ENCODE results near the gene PTGDR2. TPM values are rescaled to one million over a fixed set of nuclear protein-coding genes. Genes with fewer than 3 reads are reported as not detected.

Gene PTGDR2
- total RNA-seq, 1 experiment from 2014 or later = 0.03 TPM

GRCh38 chr11:60844870-60845221 is 10.9 kb downstream of the PTGDR2 start:
- no peak for DNase-seq
- peaks cover 9% of the 10 kb centered on the region for H3K36me3 ChIP-seq (replicated peaks; ENCODE audit: control insufficient read depth, insufficient read depth, low read length)
- no peak overlapping the region for H3K4me3 ChIP-seq (ENCODE audit: insufficient read depth, low read depth, low read length)
- no peaks in the 10 kb centered on the region for H3K27me3 ChIP-seq (ENCODE audit: control insufficient read depth, insufficient read depth, low read length)

GRCh38 chr11:60844045-60844869 is 11.5 kb downstream of the PTGDR2 start:
- H3K27me3 ChIP-seq (ENCODE audit: control insufficient read depth, insufficient read depth, low read length) = no peaks in the 10 kb centered on the region
- H3K4me3 ChIP-seq (ENCODE audit: insufficient read depth, low read depth, low read length) = no peak overlapping the region
- peaks cover 4% of the 10 kb centered on the region for H3K36me3 ChIP-seq (replicated peaks; ENCODE audit: control insufficient read depth, insufficient read depth, low read length)
- no peak for DNase-seq

GRCh38 chr11:60842668-60843600 is 12.8 kb downstream of the PTGDR2 start:
- no peaks in the 10 kb centered on the region; the same call in 1 of the 2 replicates for H3K36me3 ChIP-seq (replicated peaks; ENCODE audit: control insufficient read depth, insufficient read depth, low read length)
- peak overlapping the region; percentile 88 for H3K4me3 ChIP-seq (ENCODE audit: insufficient read depth, low read depth, low read length)
- H3K27me3 ChIP-seq (ENCODE audit: control insufficient read depth, insufficient read depth, low read length) = no peaks in the 10 kb centered on the region
- DNase-seq = peak; percentile 47

GRCh38 chr11:60841797-60842667 is 13.7 kb downstream of the PTGDR2 start, which contains the start of gene CCDC86:
CCDC86 (plus strand) TSS chr11:60842113; CDS start chr11:60842125, 12 bp downstream.
- Histone ChIP-seq H3K4me3 (ENCODE audit: insufficient read depth, low read depth, low read length) (peak within 1 kb of the TSS; percentile 88), H3K27me3 (ENCODE audit: control insufficient read depth, insufficient read depth, low read length) (peaks cover 1% of the 10 kb centered on the region; the same call in 1 of the 2 replicates), H3K36me3 (replicated peaks; ENCODE audit: control insufficient read depth, insufficient read depth, low read length) (no peaks in the 10 kb centered on the region; the same call in 1 of the 2 replicates)
- peak; percentile 99 for DNase-seq

GRCh38 chr11:60840470-60841430 is 15.0 kb downstream of the PTGDR2 start:
- H3K4me3 ChIP-seq (ENCODE audit: insufficient read depth, low read depth, low read length) = no peak overlapping the region
- no peak for DNase-seq
- H3K27me3 ChIP-seq (ENCODE audit: control insufficient read depth, insufficient read depth, low read length) = peaks cover 1% of the 10 kb centered on the region; the same call in 1 of the 2 replicates
- H3K36me3 ChIP-seq (replicated peaks; ENCODE audit: control insufficient read depth, insufficient read depth, low read length) = no peaks in the 10 kb centered on the region; the same call in 1 of the 2 replicates

GRCh38 chr11:60838132-60838531 is 17.6 kb downstream of the PTGDR2 start:
- peaks cover 1% of the 10 kb centered on the region; the same call in 1 of the 2 replicates for H3K27me3 ChIP-seq (ENCODE audit: control insufficient read depth, insufficient read depth, low read length)
- no peak overlapping the region for H3K4me3 ChIP-seq (ENCODE audit: insufficient read depth, low read depth, low read length)
- DNase-seq = peak; percentile 70
- H3K36me3 ChIP-seq (replicated peaks; ENCODE audit: control insufficient read depth, insufficient read depth, low read length) = no peaks in the 10 kb centered on the region

GRCh38 chr11:60836866-60837515 is 18.8 kb downstream of the PTGDR2 start:
- peaks cover 1% of the 10 kb centered on the region; the same call in 1 of the 2 replicates for H3K27me3 ChIP-seq (ENCODE audit: control insufficient read depth, insufficient read depth, low read length)
- DNase-seq = no peak
- no peak overlapping the region for H3K4me3 ChIP-seq (ENCODE audit: insufficient read depth, low read depth, low read length)
- no peaks in the 10 kb centered on the region for H3K36me3 ChIP-seq (replicated peaks; ENCODE audit: control insufficient read depth, insufficient read depth, low read length)

- no peak for DNase-seq
- no peaks in the 10 kb centered on the region for H3K36me3 ChIP-seq (replicated peaks; ENCODE audit: control insufficient read depth, insufficient read depth, low read length)
- H3K27me3 ChIP-seq (ENCODE audit: control insufficient read depth, insufficient read depth, low read length) = peaks cover 1% of the 10 kb centered on the region; the same call in 1 of the 2 replicates
- no peak overlapping the region for H3K4me3 ChIP-seq (ENCODE audit: insufficient read depth, low read depth, low read length)
These were observed 20.3 kb downstream of the PTGDR2 start for GRCh38 chr11:60835534-60835846.

- peaks cover 1% of the 10 kb centered on the region; the same call in 1 of the 2 replicates for H3K27me3 ChIP-seq (ENCODE audit: control insufficient read depth, insufficient read depth, low read length)
- no peak for DNase-seq
- H3K36me3 ChIP-seq (replicated peaks; ENCODE audit: control insufficient read depth, insufficient read depth, low read length) = no peaks in the 10 kb centered on the region
- H3K4me3 ChIP-seq (ENCODE audit: insufficient read depth, low read depth, low read length) = no peak overlapping the region
These were observed 20.8 kb downstream of the PTGDR2 start for GRCh38 chr11:60834742-60835533.

- Histone ChIP-seq H3K4me3 (ENCODE audit: insufficient read depth, low read depth, low read length) (no peak overlapping the region), H3K27me3 (ENCODE audit: control insufficient read depth, insufficient read depth, low read length) (no peaks in the 10 kb centered on the region; the same call in 1 of the 2 replicates), H3K36me3 (replicated peaks; ENCODE audit: control insufficient read depth, insufficient read depth, low read length) (no peaks in the 10 kb centered on the region)
- no peak for DNase-seq
These were observed 24.2 kb downstream of the PTGDR2 start for GRCh38 chr11:60831501-60832079.

GRCh38 chr11:60831143-60831500 is 24.6 kb downstream of the PTGDR2 start:
- H3K36me3 ChIP-seq (replicated peaks; ENCODE audit: control insufficient read depth, insufficient read depth, low read length) = no peaks in the 10 kb centered on the region

More at GRCh38 chr11:60831143-60831500, 24.6 kb downstream of the PTGDR2 start:
- DNase-seq = peak; percentile 87
- Histone ChIP-seq H3K27me3 (ENCODE audit: control insufficient read depth, insufficient read depth, low read length) (no peaks in the 10 kb centered on the region; the same call in 1 of the 2 replicates), H3K4me3 (ENCODE audit: insufficient read depth, low read depth, low read length) (no peak overlapping the region)

Measured in H7 (cell line).